Measurements from ENCODE around the gene ESPL1. TPM values are rescaled to one million over a fixed set of nuclear protein-coding genes. Genes with fewer than 3 reads are reported as not detected.

Gene ESPL1
- total and polyA plus RNA-seq, 2 donors (not counting 3 experiments of a cell fraction or from before 2014, with no cell fraction given), result 16.2 to 42.7 TPM

DNA sequence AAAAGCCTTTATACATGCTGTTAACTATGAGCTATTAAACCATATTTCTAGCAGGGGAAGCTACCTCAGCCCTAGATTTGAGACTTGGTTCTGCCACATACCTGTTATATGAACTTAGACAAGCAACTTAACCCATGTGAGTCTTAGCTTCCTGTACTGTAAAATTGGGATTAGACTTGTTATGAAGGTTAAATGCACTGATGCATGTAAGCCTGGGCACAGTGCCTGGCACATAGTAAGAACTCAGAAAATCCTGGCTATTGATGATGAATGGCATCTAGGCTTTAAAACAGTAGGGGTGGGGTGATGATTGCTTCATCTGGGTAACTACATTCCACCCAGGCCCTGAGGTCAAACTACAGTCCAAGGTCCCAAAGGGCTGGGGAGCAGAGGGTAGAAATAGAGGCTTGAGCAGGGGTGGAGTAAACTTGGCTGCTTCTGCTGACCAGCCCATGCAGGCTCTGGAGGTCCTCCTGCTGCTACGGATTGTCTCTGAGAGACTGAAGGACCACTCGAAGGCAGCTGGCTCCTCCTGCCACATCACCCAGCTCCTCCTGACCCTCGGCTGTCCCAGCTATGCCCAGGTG lies 11.3 kb downstream of the ESPL1 start:
- Histone ChIP-seq H3K9ac (replicated peaks; ENCODE audit: extremely low read depth, insufficient read depth, low read length) (no peak overlapping the region), H3K4me3 (replicated peaks in 1 of 3; ENCODE audit: insufficient read depth in 1 of 3, low read depth in 1 of 3, low read length in 3 of 3) (no peak overlapping the region), H3K27ac (ENCODE audit: insufficient read depth, low read depth, low read length) (no peak overlapping the region), H3K36me3 (ENCODE audit: control insufficient read depth in 2 of 2, extremely low read depth in 1 of 2, insufficient read depth in 2 of 2, low read length in 2 of 2) (peaks cover 16 to 18% of the 10 kb centered on the region in 2 experiments), H4K20me1 (replicated peaks; ENCODE audit: control insufficient read depth, extremely low read depth, insufficient read depth, low read length) (no peaks in the 10 kb centered on the region), H2AFZ (ENCODE audit: low read depth, low read length) (no peak overlapping the region), H3K27me3 (ENCODE audit: control insufficient read depth in 2 of 2, insufficient read depth in 2 of 2, low read length in 2 of 2) (no peaks in the 10 kb centered on the region), H3K4me1 (ENCODE audit: control insufficient read depth, extremely low read depth, insufficient read depth, low read length) (no peaks in the 10 kb centered on the region), H3K9me1 (replicated peaks; ENCODE audit: control insufficient read depth, extremely low read depth, insufficient read depth, low read length) (no peaks in the 10 kb centered on the region), H3K79me2 (ENCODE audit: control insufficient read depth, insufficient read depth, low read length) (no peaks in the 10 kb centered on the region), H3K4me2 (ENCODE audit: insufficient read depth, low read length) (no peak overlapping the region), H3K9me3 (replicated peaks; ENCODE audit: control insufficient read depth, insufficient read depth, low read length) (no peaks in the 10 kb centered on the region)
- intact Hi-C loops (cut with micrococcal nuclease), result no loop called here
- FAIRE-seq (no peak), DNase-seq (ENCODE audit: low read depth, low spot score) (no peak)
- BruUV-seq (replicated peaks), result no TSS peak
- ChIA-PET CTCF (interaction anchor here (0.8 to 1.9 kb wide), 4 partner anchors 9 to 66 kb away, joined by 3 to 7 read pairs (median 4); partner anchors contain the start of genes ESPL1 and PFDN5), POLR2A (interaction anchor here (0.7 kb wide), 1 partner anchor 10 kb away, joined by 4 read pairs; the partner anchor contains the start of gene ESPL1)
- dilution Hi-C loops (cut with MboI; ENCODE audit: extremely low pct_ligation_motif_present, low sequenced_read_pairs), result no loop called here
- TF ChIP-seq JUN (IDR thresholded peaks at IDR 0.05; ENCODE audit: borderline replicate concordance, insufficient read depth, insufficient read length, low read depth) (no peak), MAX (IDR thresholded peaks at IDR 0.05; ENCODE audit: insufficient read depth, insufficient read length) (no peak), GATA2 (IDR thresholded peaks at IDR 0.05; ENCODE audit: insufficient read depth, insufficient read length, low read depth, low read length) (no peak), CTCF (IDR thresholded peaks at IDR 0.05; ENCODE audit: extremely low read depth in 1 of 2, insufficient read depth in 1 of 2, low read depth in 1 of 2, low read length in 2 of 2) (no peak), POLR2A (IDR thresholded peaks at IDR 0.05; ENCODE audit: low read depth, low read length) (no peak), POLR2AphosphoS5 (IDR thresholded peaks at IDR 0.05; ENCODE audit: insufficient read depth, low read depth, low read length) (no peak), EZH2 (IDR thresholded peaks at IDR 0.05; ENCODE audit: borderline replicate concordance, low read depth, low read length, severe bottlenecking) (no peak), FOS (IDR thresholded peaks at IDR 0.05; ENCODE audit: borderline replicate concordance, insufficient read depth, low read length) (no peak)
